ENCODE measurements around the gene POMZP3. TPM values are rescaled to one million over a fixed set of nuclear protein-coding genes. Genes with fewer than 3 reads are reported as not detected.
"Not testable (repeated sequence)": the region's sequence is repeated elsewhere in the genome, so short reads cannot be mapped to it uniquely, and the experiment has no call there.

POMZP3 gene
- total RNA-seq, 1 experiment from 2014 or later = 20.1 TPM

GRCh38 chr7:76656425-76656824, 29.3 kb upstream of the POMZP3 start:
- ATAC-seq = peak; percentile 67
- BruUV-seq (replicated peaks); POLR2A ChIA-PET: not testable (repeated sequence)

DNA sequence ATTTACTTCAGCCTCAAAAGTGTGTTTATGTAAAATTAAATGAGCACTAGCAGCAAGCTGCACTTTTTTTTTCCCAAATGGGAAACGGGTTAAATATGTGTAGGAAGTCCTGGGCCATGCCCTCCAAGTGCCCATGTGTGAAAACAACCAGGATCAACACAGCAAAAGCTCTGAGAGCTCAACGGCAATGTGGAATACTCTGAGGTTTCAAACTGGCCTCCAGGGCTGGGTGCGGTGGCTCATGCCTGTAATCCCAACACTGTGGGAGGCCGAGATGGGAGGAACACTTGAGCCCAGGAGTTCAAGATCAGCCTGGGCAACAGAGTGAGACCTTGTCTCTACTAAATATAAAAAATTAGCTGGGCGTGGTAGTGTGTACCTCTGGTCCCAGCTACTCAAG, 15.5 kb upstream of the POMZP3 start:
- ATAC-seq; H3K79me2 ChIP-seq (ENCODE audit: insufficient read depth, low read length); H3K27me3 ChIP-seq (ENCODE audit: insufficient read depth, low read length); H3K36me3 ChIP-seq (ENCODE audit: control insufficient read depth in 1 of 2, insufficient read depth in 2 of 2, low read length in 2 of 2); H3K4me3 ChIP-seq (replicated peaks in 1 of 2; ENCODE audit: low read depth in 1 of 2, low read length in 2 of 2); H4K20me1 ChIP-seq (ENCODE audit: insufficient read depth); BruUV-seq (replicated peaks); H3K4me2 ChIP-seq (ENCODE audit: low read length); RAD21 ChIA-PET (ENCODE audit: low non-redundant PET in 1 of 2, low total read pairs in 2 of 2, uncharacterized antibody in 2 of 2, unreplicated experiment in 2 of 2); H3K4me1 ChIP-seq (ENCODE audit: control insufficient read depth in 1 of 2, insufficient read depth in 2 of 2, low read length in 2 of 2); DNase-seq (ENCODE audit: low read depth, low spot score); H2AFZ ChIP-seq (ENCODE audit: low read depth, low read length, poor library complexity, severe bottlenecking); H3K27ac ChIP-seq (ENCODE audit: low read depth, low read length); POLR2A ChIA-PET; CTCF ChIA-PET; H3K9me2 ChIP-seq (ENCODE audit: insufficient read depth); H3K9ac ChIP-seq (ENCODE audit: low read length); H3K9me3 ChIP-seq (ENCODE audit: control insufficient read depth in 1 of 2, insufficient read depth in 1 of 2, low read depth in 1 of 2, low read length in 2 of 2); intact Hi-C loops (cut with micrococcal nuclease): not testable (repeated sequence)

More at GRCh38 chr7:76656425-76656824, 29.3 kb upstream of the POMZP3 start:
- TF ChIP-seq RAD21 (IDR thresholded peaks at IDR 0.05; ENCODE audit: low read depth) = peak; percentile 42
- TF ChIP-seq, protein P1, sequence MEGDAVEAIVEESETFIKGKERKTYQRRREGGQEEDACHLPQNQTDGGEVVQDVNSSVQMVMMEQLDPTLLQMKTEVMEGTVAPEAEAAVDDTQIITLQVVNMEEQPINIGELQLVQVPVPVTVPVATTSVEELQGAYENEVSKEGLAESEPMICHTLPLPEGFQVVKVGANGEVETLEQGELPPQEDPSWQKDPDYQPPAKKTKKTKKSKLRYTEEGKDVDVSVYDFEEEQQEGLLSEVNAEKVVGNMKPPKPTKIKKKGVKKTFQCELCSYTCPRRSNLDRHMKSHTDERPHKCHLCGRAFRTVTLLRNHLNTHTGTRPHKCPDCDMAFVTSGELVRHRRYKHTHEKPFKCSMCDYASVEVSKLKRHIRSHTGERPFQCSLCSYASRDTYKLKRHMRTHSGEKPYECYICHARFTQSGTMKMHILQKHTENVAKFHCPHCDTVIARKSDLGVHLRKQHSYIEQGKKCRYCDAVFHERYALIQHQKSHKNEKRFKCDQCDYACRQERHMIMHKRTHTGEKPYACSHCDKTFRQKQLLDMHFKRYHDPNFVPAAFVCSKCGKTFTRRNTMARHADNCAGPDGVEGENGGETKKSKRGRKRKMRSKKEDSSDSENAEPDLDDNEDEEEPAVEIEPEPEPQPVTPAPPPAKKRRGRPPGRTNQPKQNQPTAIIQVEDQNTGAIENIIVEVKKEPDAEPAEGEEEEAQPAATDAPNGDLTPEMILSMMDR (IDR thresholded peaks at IDR 0.05 in 2 of 3, conservative IDR thresholded peaks at IDR 0.05 in 1 of 3; ENCODE audit: borderline replicate concordance in 1 of 3, insufficient read depth in 1 of 3, low read depth in 2 of 3, low read length in 2 of 3) = peak in 2 of 3 experiments; percentile 9 to 18; a peak in 2 of 6 replicates
- H3K79me2 ChIP-seq (ENCODE audit: insufficient read depth, low read length); H3K9me2 ChIP-seq (ENCODE audit: insufficient read depth); H3K36me3 ChIP-seq (ENCODE audit: control insufficient read depth in 1 of 2, insufficient read depth in 2 of 2, low read length in 2 of 2); H3K9me3 ChIP-seq (ENCODE audit: control insufficient read depth in 1 of 2, insufficient read depth in 1 of 2, low read depth in 1 of 2, low read length in 2 of 2); H3K27me3 ChIP-seq (ENCODE audit: insufficient read depth, low read length); intact Hi-C loops (cut with micrococcal nuclease); H3K4me3 ChIP-seq (replicated peaks in 1 of 2; ENCODE audit: low read depth in 1 of 2, low read length in 2 of 2); H2AFZ ChIP-seq (ENCODE audit: low read depth, low read length, poor library complexity, severe bottlenecking); H3K27ac ChIP-seq (ENCODE audit: low read depth, low read length); CTCF ChIA-PET; H4K20me1 ChIP-seq (ENCODE audit: insufficient read depth); H3K4me1 ChIP-seq (ENCODE audit: control insufficient read depth in 1 of 2, insufficient read depth in 2 of 2, low read length in 2 of 2); H3K9ac ChIP-seq (ENCODE audit: low read length); DNase-seq (ENCODE audit: low read depth, low spot score); H3K4me2 ChIP-seq (ENCODE audit: low read length); RAD21 ChIA-PET (ENCODE audit: low non-redundant PET in 1 of 2, low total read pairs in 2 of 2, uncharacterized antibody in 2 of 2, unreplicated experiment in 2 of 2): not testable (repeated sequence)

Measured in HCT116 (cell line).